ENCODE results near the gene PHETA1.

The PHETA1 gene

DNA sequence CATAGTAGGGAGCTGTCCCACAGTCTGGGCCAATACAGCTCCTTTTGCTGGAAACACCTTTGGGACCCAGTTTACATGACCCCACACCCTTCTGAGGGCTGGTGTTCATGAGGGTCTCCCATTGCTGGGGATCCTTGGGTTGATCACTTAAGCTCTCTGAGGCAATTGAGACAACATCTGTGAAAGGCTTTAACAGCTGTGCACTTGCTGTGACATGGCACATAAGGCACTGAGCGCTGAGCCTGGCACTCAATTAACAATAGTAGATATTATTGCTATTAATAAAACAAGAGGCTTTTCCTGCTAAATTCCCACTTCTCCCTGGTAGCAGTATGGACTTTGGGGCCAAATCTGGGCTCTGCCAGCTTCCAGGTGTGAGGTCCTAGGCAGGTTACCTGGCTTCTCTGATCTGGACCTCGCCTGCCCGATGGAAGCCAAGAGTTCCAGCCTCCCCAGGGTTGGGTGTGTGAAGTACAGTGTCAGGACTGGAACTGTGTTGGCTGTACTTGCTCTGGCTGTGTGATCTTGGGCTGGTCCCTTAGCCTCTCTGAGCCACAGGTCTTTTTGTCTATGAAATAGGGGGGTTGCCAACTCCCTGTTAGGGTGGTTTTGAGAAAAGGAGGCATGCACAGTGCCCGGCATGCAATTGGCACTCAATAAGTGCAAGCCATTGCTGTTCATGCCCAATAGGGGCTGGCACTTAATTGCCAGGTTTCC lies 39.9 kb upstream of the PHETA1 start:
- in situ Hi-C loops (cut with MboI; ENCODE audit: low pct_unique_long_range_greater_than_20kb, low sequenced_read_pairs, unreplicated experiment): no loop called here
- DNase-seq (ENCODE audit: low spot score): no peak
- TF ChIP-seq, protein P1, sequence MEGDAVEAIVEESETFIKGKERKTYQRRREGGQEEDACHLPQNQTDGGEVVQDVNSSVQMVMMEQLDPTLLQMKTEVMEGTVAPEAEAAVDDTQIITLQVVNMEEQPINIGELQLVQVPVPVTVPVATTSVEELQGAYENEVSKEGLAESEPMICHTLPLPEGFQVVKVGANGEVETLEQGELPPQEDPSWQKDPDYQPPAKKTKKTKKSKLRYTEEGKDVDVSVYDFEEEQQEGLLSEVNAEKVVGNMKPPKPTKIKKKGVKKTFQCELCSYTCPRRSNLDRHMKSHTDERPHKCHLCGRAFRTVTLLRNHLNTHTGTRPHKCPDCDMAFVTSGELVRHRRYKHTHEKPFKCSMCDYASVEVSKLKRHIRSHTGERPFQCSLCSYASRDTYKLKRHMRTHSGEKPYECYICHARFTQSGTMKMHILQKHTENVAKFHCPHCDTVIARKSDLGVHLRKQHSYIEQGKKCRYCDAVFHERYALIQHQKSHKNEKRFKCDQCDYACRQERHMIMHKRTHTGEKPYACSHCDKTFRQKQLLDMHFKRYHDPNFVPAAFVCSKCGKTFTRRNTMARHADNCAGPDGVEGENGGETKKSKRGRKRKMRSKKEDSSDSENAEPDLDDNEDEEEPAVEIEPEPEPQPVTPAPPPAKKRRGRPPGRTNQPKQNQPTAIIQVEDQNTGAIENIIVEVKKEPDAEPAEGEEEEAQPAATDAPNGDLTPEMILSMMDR (IDR thresholded peaks at IDR 0.05; ENCODE audit: extremely low read depth, insufficient read depth, missing control alignments): no peak

DNA sequence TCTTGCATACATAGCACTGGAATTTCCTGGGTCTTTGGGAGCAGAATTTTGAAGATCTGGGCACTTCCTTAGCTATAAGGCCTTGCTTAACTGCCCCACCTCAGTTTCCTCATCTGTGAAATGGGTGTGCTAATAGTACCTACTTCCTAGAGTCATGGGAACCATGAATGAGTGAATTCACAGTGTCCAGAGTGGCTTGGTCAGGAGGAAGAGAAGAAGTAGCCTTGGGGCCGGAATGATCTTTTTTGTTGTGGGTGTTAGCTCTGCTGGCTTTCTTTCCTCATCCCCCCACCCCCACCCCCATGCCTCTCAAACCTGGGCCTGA lies 39.2 kb upstream of the PHETA1 start:
- in situ Hi-C loops (cut with MboI; ENCODE audit: low pct_unique_long_range_greater_than_20kb, low sequenced_read_pairs, unreplicated experiment): no loop called here
- no peak for DNase-seq (ENCODE audit: low spot score)
- TF ChIP-seq, protein P1 (IDR thresholded peaks at IDR 0.05; ENCODE audit: extremely low read depth, insufficient read depth, missing control alignments): no peak

DNA sequence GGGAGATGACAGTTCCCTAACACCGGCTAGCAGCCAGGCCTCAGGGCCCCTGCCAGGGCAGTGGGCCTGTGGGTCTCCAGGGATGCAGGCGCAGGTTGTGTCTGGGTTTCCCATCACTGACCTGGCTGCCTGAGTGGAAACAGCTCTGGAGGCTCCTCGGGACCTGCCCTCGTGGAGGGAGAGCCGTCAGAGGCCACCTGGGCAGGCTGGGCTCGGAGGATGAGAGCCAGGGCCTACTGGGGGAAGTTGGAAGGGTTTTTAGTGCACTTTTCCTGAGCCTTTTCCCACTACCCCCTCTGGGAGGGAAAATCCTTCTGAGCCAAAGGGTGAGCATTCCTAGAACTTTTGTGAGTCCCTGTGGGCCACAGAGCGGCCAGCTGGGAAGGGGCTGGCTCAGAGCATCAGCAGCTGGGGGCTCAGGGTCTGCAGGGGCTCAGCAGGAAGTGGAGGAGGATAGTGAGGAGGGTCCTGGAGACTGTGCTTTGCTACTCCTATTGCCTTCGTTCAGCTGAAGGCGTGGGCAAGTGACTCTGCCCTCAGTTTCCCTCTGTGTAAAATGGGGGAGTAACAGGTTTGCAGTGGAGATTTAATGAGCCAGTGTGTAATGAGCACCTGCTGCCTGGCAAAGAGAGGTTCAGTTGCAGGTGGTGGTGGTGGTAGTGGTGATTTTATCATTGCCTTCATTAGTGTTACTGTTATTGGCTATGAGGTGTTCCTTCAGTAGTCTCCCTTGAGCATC lies 38.7 kb upstream of the PHETA1 start:
- no peak for DNase-seq (ENCODE audit: low spot score)
- TF ChIP-seq, protein P1 (IDR thresholded peaks at IDR 0.05; ENCODE audit: extremely low read depth, insufficient read depth, missing control alignments): no peak
- in situ Hi-C loops (cut with MboI; ENCODE audit: low pct_unique_long_range_greater_than_20kb, low sequenced_read_pairs, unreplicated experiment): no loop called here

DNA sequence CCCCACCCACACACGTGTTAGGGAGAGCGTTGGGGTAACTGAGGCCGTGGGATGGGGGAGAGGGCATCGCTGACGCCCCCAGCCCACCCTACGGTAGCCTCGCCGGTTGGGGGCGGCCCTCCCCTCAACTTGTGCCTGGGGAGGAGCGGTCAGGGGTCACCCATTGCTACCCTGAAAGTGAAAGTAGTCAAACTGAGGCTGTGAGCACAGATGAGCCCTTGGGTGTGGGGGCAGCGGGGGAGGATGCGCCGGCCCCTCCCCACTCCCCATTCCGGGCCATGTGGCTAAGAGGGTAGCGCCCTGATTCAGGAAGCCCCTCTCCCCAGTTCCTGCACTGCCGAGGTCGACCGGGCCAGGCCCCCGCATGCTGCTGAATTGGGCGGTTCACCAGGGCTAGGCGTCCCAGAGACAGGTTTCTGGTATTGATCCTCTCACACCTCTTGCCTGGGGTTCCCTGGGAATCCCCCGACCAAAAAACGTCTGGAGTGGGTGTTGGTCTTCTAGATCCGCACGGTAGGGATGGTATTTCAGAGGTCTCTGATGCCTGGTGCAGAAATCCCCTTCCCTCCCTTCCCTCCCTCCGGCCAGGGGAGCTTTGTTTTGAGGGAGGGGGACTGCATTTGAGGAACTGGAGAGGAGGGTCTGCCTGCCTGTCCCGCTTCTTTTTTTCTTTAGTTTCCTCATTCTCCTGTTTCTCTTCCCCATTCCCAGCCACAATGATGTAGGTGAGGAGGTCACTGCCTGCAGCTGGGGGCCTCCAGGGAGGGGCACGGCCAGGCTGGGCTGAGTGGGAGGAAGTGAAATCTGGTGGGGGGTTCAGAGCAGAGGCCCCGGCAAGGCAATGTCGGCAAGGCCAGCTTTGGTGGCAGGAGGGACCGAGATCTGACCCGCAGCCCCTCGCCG lies 37.8 kb upstream of the PHETA1 start:
- TF ChIP-seq, protein P1 (IDR thresholded peaks at IDR 0.05; ENCODE audit: extremely low read depth, insufficient read depth, missing control alignments): no peak
- in situ Hi-C loops (cut with MboI; ENCODE audit: low pct_unique_long_range_greater_than_20kb, low sequenced_read_pairs, unreplicated experiment): no loop called here
- DNase-seq (ENCODE audit: low spot score): peak; percentile 68

DNA sequence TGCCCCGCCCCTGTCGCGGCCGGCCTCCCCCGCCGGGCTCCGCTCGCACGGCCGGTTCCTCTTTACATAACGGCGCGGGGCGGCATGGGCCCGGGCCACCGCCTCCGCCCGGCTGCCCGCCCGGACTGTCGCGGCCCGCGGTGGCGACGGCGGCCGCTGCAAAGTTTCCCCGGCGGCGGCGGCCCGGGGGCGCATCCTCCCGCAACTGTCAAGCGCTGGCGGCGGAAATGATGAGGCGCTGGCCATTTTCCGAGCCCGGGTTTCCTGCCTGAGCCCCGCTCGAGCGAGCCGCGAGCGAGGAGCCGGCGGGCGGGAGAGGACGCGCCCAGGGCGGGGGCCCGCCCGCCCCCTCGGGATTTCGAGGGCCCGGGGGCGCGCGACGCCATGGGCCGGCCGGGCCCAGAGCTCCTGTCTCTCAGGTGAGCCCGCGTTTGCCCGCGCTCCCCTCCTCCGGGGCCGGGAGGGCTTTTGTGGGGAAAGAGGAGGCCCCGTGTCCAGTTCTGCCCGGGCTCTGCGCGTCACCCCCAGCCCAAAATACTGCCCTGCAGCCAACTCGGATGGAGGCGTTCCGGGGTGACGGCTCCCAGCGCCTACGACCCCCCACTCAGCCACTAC lies 37.1 kb upstream of the PHETA1 start, which contains the start of gene SH2B3:
TSS of gene SH2B3 (plus strand) at position 65 of the 615 bp plus-strand sequence. CDS start 12,223 bp downstream, outside the sequence.
- in situ Hi-C loops (cut with MboI; ENCODE audit: low pct_unique_long_range_greater_than_20kb, low sequenced_read_pairs, unreplicated experiment): no loop called here
- TF ChIP-seq, protein P1 (IDR thresholded peaks at IDR 0.05; ENCODE audit: extremely low read depth, insufficient read depth, missing control alignments): no peak
- no peak for DNase-seq (ENCODE audit: low spot score)

Data from GM13977 (cell line).